ENCODE data around the gene TMCC1.

Gene TMCC1

GRCh38 chr3:129745253-129745652, 148.3 kb downstream of the TMCC1 start:
- H3K4me3 ChIP-seq (ENCODE audit: low read length), result peak overlapping the region; percentile 36

GRCh38 chr3:129741794-129742193, 151.7 kb downstream of the TMCC1 start:
- Histone ChIP-seq H3K4me1 (ENCODE audit: control insufficient read depth, insufficient read depth, low read length) (peaks cover 20% of the 10 kb centered on the region), H3K4me3 (ENCODE audit: low read length) (no peak overlapping the region)

More at GRCh38 chr3:129745253-129745652, 148.3 kb downstream of the TMCC1 start:
- peaks cover 11% of the 10 kb centered on the region for H3K4me1 ChIP-seq (ENCODE audit: control insufficient read depth, insufficient read depth, low read length)
- DNase-seq (ENCODE audit: low read depth), result peak; percentile 73
- H3K36me3 ChIP-seq (ENCODE audit: control insufficient read depth, insufficient read depth, low read length, severe bottlenecking), result no peaks in the 10 kb centered on the region
- H3K9me3 ChIP-seq (ENCODE audit: control insufficient read depth, low read length), result no peaks in the 10 kb centered on the region
- H3K27me3 ChIP-seq (replicated peaks; ENCODE audit: control insufficient read depth, insufficient read depth, low read length), result no peaks in the 10 kb centered on the region
- peak overlapping the region; percentile 28 for H3K9ac ChIP-seq (ENCODE audit: low read length)

GRCh38 chr3:129740090-129740489, 153.4 kb downstream of the TMCC1 start:
- peaks cover 16% of the 10 kb centered on the region for H3K4me1 ChIP-seq (ENCODE audit: control insufficient read depth, insufficient read depth, low read length)
- H3K4me3 ChIP-seq (ENCODE audit: low read length), result no peak overlapping the region
- no peak for DNase-seq (ENCODE audit: low read depth)
- no peaks in the 10 kb centered on the region for H3K36me3 ChIP-seq (ENCODE audit: control insufficient read depth, insufficient read depth, low read length, severe bottlenecking)
- H3K9ac ChIP-seq (ENCODE audit: low read length), result no peak overlapping the region
- H3K27me3 ChIP-seq (replicated peaks; ENCODE audit: control insufficient read depth, insufficient read depth, low read length), result no peaks in the 10 kb centered on the region
- no peaks in the 10 kb centered on the region for H3K9me3 ChIP-seq (ENCODE audit: control insufficient read depth, low read length)

More at GRCh38 chr3:129741794-129742193, 151.7 kb downstream of the TMCC1 start:
- H3K9ac ChIP-seq (ENCODE audit: low read length), result no peak overlapping the region
- H3K36me3 ChIP-seq (ENCODE audit: control insufficient read depth, insufficient read depth, low read length, severe bottlenecking), result no peaks in the 10 kb centered on the region
- H3K27me3 ChIP-seq (replicated peaks; ENCODE audit: control insufficient read depth, insufficient read depth, low read length), result no peaks in the 10 kb centered on the region
- H3K9me3 ChIP-seq (ENCODE audit: control insufficient read depth, low read length), result no peaks in the 10 kb centered on the region
- no peak for DNase-seq (ENCODE audit: low read depth)

GRCh38 chr3:129739634-129740033, 153.9 kb downstream of the TMCC1 start:
- Histone ChIP-seq H3K27me3 (replicated peaks; ENCODE audit: control insufficient read depth, insufficient read depth, low read length) (no peaks in the 10 kb centered on the region), H3K9ac (ENCODE audit: low read length) (no peak overlapping the region), H3K9me3 (ENCODE audit: control insufficient read depth, low read length) (no peaks in the 10 kb centered on the region), H3K36me3 (ENCODE audit: control insufficient read depth, insufficient read depth, low read length, severe bottlenecking) (no peaks in the 10 kb centered on the region), H3K4me1 (ENCODE audit: control insufficient read depth, insufficient read depth, low read length) (peaks cover 12% of the 10 kb centered on the region), H3K4me3 (ENCODE audit: low read length) (no peak overlapping the region)
- DNase-seq (ENCODE audit: low read depth), result peak; percentile 21

- Histone ChIP-seq H3K36me3 (ENCODE audit: control insufficient read depth, insufficient read depth, low read length, severe bottlenecking) (no peaks in the 10 kb centered on the region), H3K9ac (ENCODE audit: low read length) (no peak overlapping the region), H3K9me3 (ENCODE audit: control insufficient read depth, low read length) (no peaks in the 10 kb centered on the region), H3K4me1 (ENCODE audit: control insufficient read depth, insufficient read depth, low read length) (peaks cover 10% of the 10 kb centered on the region), H3K4me3 (ENCODE audit: low read length) (no peak overlapping the region), H3K27me3 (replicated peaks; ENCODE audit: control insufficient read depth, insufficient read depth, low read length) (no peaks in the 10 kb centered on the region)
- no peak for DNase-seq (ENCODE audit: low read depth)
Observed at GRCh38 chr3:129738172-129738571, 155.3 kb downstream of the TMCC1 start.

- Histone ChIP-seq H3K27me3 (replicated peaks; ENCODE audit: control insufficient read depth, insufficient read depth, low read length) (no peaks in the 10 kb centered on the region), H3K36me3 (ENCODE audit: control insufficient read depth, insufficient read depth, low read length, severe bottlenecking) (no peaks in the 10 kb centered on the region), H3K4me1 (ENCODE audit: control insufficient read depth, insufficient read depth, low read length) (peaks cover 10% of the 10 kb centered on the region), H3K9ac (ENCODE audit: low read length) (no peak overlapping the region), H3K4me3 (ENCODE audit: low read length) (no peak overlapping the region), H3K9me3 (ENCODE audit: control insufficient read depth, low read length) (no peaks in the 10 kb centered on the region)
- no peak for DNase-seq (ENCODE audit: low read depth)
Observed at GRCh38 chr3:129736070-129736469, 157.4 kb downstream of the TMCC1 start.

- no peak for DNase-seq (ENCODE audit: low read depth)
- H3K27me3 ChIP-seq (replicated peaks; ENCODE audit: control insufficient read depth, insufficient read depth, low read length), result no peaks in the 10 kb centered on the region
Observed at GRCh38 chr3:129735638-129736037, 157.9 kb downstream of the TMCC1 start.

GRCh38 chr3:129734449-129734848, 159.1 kb downstream of the TMCC1 start:
- DNase-seq (ENCODE audit: low read depth), result no peak
- Histone ChIP-seq H3K9ac (ENCODE audit: low read length) (no peak overlapping the region), H3K4me3 (ENCODE audit: low read length) (no peak overlapping the region), H3K27me3 (replicated peaks; ENCODE audit: control insufficient read depth, insufficient read depth, low read length) (no peaks in the 10 kb centered on the region), H3K9me3 (ENCODE audit: control insufficient read depth, low read length) (no peaks in the 10 kb centered on the region), H3K4me1 (ENCODE audit: control insufficient read depth, insufficient read depth, low read length) (peaks cover 8% of the 10 kb centered on the region), H3K36me3 (ENCODE audit: control insufficient read depth, insufficient read depth, low read length, severe bottlenecking) (no peaks in the 10 kb centered on the region)

More at GRCh38 chr3:129735638-129736037, 157.9 kb downstream of the TMCC1 start:
- Histone ChIP-seq H3K9me3 (ENCODE audit: control insufficient read depth, low read length) (no peaks in the 10 kb centered on the region), H3K4me3 (ENCODE audit: low read length) (no peak overlapping the region), H3K9ac (ENCODE audit: low read length) (no peak overlapping the region), H3K36me3 (ENCODE audit: control insufficient read depth, insufficient read depth, low read length, severe bottlenecking) (no peaks in the 10 kb centered on the region), H3K4me1 (ENCODE audit: control insufficient read depth, insufficient read depth, low read length) (peaks cover 10% of the 10 kb centered on the region)

- H3K9ac ChIP-seq (ENCODE audit: low read length), result no peak overlapping the region
- no peaks in the 10 kb centered on the region for H3K27me3 ChIP-seq (replicated peaks; ENCODE audit: control insufficient read depth, insufficient read depth, low read length)
- peaks cover 6% of the 10 kb centered on the region for H3K4me1 ChIP-seq (ENCODE audit: control insufficient read depth, insufficient read depth, low read length)
- H3K9me3 ChIP-seq (ENCODE audit: control insufficient read depth, low read length), result no peaks in the 10 kb centered on the region
- no peak overlapping the region for H3K4me3 ChIP-seq (ENCODE audit: low read length)
- H3K36me3 ChIP-seq (ENCODE audit: control insufficient read depth, insufficient read depth, low read length, severe bottlenecking), result no peaks in the 10 kb centered on the region
- DNase-seq (ENCODE audit: low read depth), result peak; percentile 25
Observed at GRCh38 chr3:129732200-129732876, 161.2 kb downstream of the TMCC1 start.

- DNase-seq (ENCODE audit: low read depth), result peak; percentile 19
- Histone ChIP-seq H3K4me3 (ENCODE audit: low read length) (no peak overlapping the region), H3K9me3 (ENCODE audit: control insufficient read depth, low read length) (no peaks in the 10 kb centered on the region), H3K9ac (ENCODE audit: low read length) (no peak overlapping the region), H3K36me3 (ENCODE audit: control insufficient read depth, insufficient read depth, low read length, severe bottlenecking) (no peaks in the 10 kb centered on the region), H3K4me1 (ENCODE audit: control insufficient read depth, insufficient read depth, low read length) (peaks cover 15% of the 10 kb centered on the region), H3K27me3 (replicated peaks; ENCODE audit: control insufficient read depth, insufficient read depth, low read length) (no peaks in the 10 kb centered on the region)
Observed at GRCh38 chr3:129727707-129728106, 165.8 kb downstream of the TMCC1 start.

GRCh38 chr3:129723558-129724324, 169.8 kb downstream of the TMCC1 start:
- no peaks in the 10 kb centered on the region for H3K27me3 ChIP-seq (replicated peaks; ENCODE audit: control insufficient read depth, insufficient read depth, low read length)
- no peaks in the 10 kb centered on the region for H3K36me3 ChIP-seq (ENCODE audit: control insufficient read depth, insufficient read depth, low read length, severe bottlenecking)
- no peaks in the 10 kb centered on the region for H3K9me3 ChIP-seq (ENCODE audit: control insufficient read depth, low read length)
- peak overlapping the region; percentile 85 for H3K4me3 ChIP-seq (ENCODE audit: low read length)
- peak; percentile 96 for DNase-seq (ENCODE audit: low read depth)
- peak overlapping the region; percentile 90 for H3K9ac ChIP-seq (ENCODE audit: low read length)
- peaks cover 39% of the 10 kb centered on the region for H3K4me1 ChIP-seq (ENCODE audit: control insufficient read depth, insufficient read depth, low read length)

Measured in adipocyte (in vitro differentiated cells).